GM04504 (cell line): ENCODE data around the gene CAPZA3.
"Not testable (repeated sequence)": the region's sequence is repeated elsewhere in the genome, so short reads cannot be mapped to it uniquely, and the experiment has no call there.

ENCODE experiments used
- DNase-seq: peaks from one replicate; pipeline ENCODE4 v3.0.0-alpha.2; 2012; ENCODE audit warnings: low read depth

CAPZA3 gene

GRCh38 chr12:18753481-18754123 is 15.7 kb downstream of the CAPZA3 start:
- DNase-seq: no peak

- no peak for DNase-seq
These were observed 16.3 kb downstream of the CAPZA3 start for GRCh38 chr12:18754124-18754707.

GRCh38 chr12:18755341-18755740 is 17.4 kb downstream of the CAPZA3 start:
- no peak for DNase-seq

- DNase-seq: not testable (repeated sequence)
These were observed 28.6 kb downstream of the CAPZA3 start for GRCh38 chr12:18766479-18766878.

- no peak for DNase-seq
These were observed 44.9 kb downstream of the CAPZA3 start for GRCh38 chr12:18782827-18783226.

- DNase-seq: not testable (repeated sequence)
These were observed 47.5 kb downstream of the CAPZA3 start for GRCh38 chr12:18785465-18785864.
